HCT116 (cell line): ENCODE results near the gene LMBRD2. TPM values are rescaled to one million over a fixed set of nuclear protein-coding genes. Genes with fewer than 3 reads are reported as not detected.

ENCODE experiments used
- ATAC-seq: fragments of 200-7000 bp; cut with Tn5 transposase; 2 replicates; pipeline ENCODE4 v1.9.1; 2020; ENCODE audit warnings: mild to moderate bottlenecking, moderate library complexity
- BruUV-seq: library from RNA; stranded (reverse); fragments of 400-500 nt; replicated peaks from 2 replicates; lab custom pipeline; 2021; lab: Mats Ljungman, UMichigan
- CTCF ChIA-PET: fragments of 300-600 bp; sonication (Branson Sonifier 250); formaldehyde crosslinking; loops from one replicate; lab custom pipeline; 2021; ENCODE audit warnings: antibody characterized with exemption; lab: Charles Lee
- POLR2A ChIA-PET: fragments of 300-600, 350-600 bp; sonication (Branson Sonifier 250); formaldehyde crosslinking; loops from one replicate; lab custom pipeline; 2021; ENCODE audit warnings: antibody characterized with exemption; lab: Charles Lee
- RAD21 ChIA-PET, 2 experiments: fragments of 300-600 bp; sonication (Branson Sonifier 250); formaldehyde crosslinking; loops; one replicate each; lab custom pipeline; 2023; ENCODE audit warnings: low total read pairs in 2 of 2; ENCODE audit not compliant: uncharacterized antibody in 2 of 2, unreplicated experiment in 2 of 2, low non-redundant PET in 1 of 2; lab: Charles Lee
- DNase-seq: peaks from one replicate; pipeline ENCODE4 v3.0.0-alpha.2; 2010; ENCODE audit warnings: low read depth, low spot score
- H2AFZ ChIP-seq: fragments of 200-600 bp; shearing (Covaris generic), sonication (generic); 2 replicates; pipeline ENCODE4 v1.6.1; 2017; ENCODE audit warnings: low read depth, mixed run types, mixed read lengths, antibody characterized with exemption, low read length; ENCODE audit not compliant: poor library complexity, severe bottlenecking
- H3K27ac ChIP-seq: 2 replicates; pipeline ENCODE4 v1.5.1; 2012; ENCODE audit warnings: low read depth, low read length
- H3K27me3 ChIP-seq: fragments of 200-600 bp; sonication (generic); 2 replicates; pipeline ENCODE4 v1.6.1; 2016; ENCODE audit warnings: mixed run types, low read length, mixed read lengths; ENCODE audit not compliant: insufficient read depth
- H3K36me3 ChIP-seq, 2 experiments: fragments of 200-500 bp in 1 of 2; fragments of 200-600 bp in 1 of 2; sonication (Bioruptor generic) in 1 of 2; sonication (generic) in 1 of 2; 2 replicates each; pipeline versions ENCODE4 v1.5.1 to v1.6.1; 2014 to 2016; ENCODE audit warnings: low read length in 2 of 2, inconsistent platforms in 1 of 2, mixed read lengths in 1 of 2, mixed run types in 1 of 2; ENCODE audit not compliant: insufficient read depth in 2 of 2, control insufficient read depth in 1 of 2
- H3K4me1 ChIP-seq, 2 experiments: fragments of 200-600 bp in 1 of 2; sonication (generic) in 1 of 2; 2 replicates each; pipeline versions ENCODE4 v1.5.1 to v1.6.1; 2012 to 2017; ENCODE audit warnings: low read length in 2 of 2, inconsistent platforms in 1 of 2, mild to moderate bottlenecking in 1 of 2, mixed read lengths in 1 of 2, mixed run types in 1 of 2, moderate library complexity in 1 of 2; ENCODE audit not compliant: insufficient read depth in 2 of 2, control insufficient read depth in 1 of 2
- H3K4me2 ChIP-seq: fragments of 200-600 bp; sonication (generic); 2 replicates; pipeline ENCODE4 v1.6.1; 2017; ENCODE audit warnings: mixed run types, low read length, mixed read lengths
- H3K4me3 ChIP-seq, 2 experiments: fragments of 200-600 bp in 1 of 2; sonication (generic) in 1 of 2; replicated peaks in 1 of 2; 2 replicates each; pipeline ENCODE4 v1.5.1; 2011 to 2016; ENCODE audit warnings: low read length in 2 of 2, control low read depth in 1 of 2, low read depth in 1 of 2, mild to moderate bottlenecking in 1 of 2, mixed read lengths in 1 of 2, mixed run types in 1 of 2
- H3K79me2 ChIP-seq: fragments of 200-600 bp; sonication (generic); 2 replicates; pipeline ENCODE4 v1.6.1; 2017; ENCODE audit warnings: mild to moderate bottlenecking, mixed run types, low read length, moderate library complexity, mixed read lengths; ENCODE audit not compliant: insufficient read depth
- H3K9ac ChIP-seq: fragments of 200-600 bp; sonication (generic); 2 replicates; pipeline ENCODE4 v1.6.1; 2016; ENCODE audit warnings: low read length, mixed read lengths
- H3K9me2 ChIP-seq: fragments of 200-600 bp; sonication (generic), shearing (Covaris generic); 2 replicates; pipeline ENCODE4 v1.6.1; 2017; ENCODE audit warnings: mixed run types, mild to moderate bottlenecking, moderate library complexity; ENCODE audit not compliant: insufficient read depth
- H3K9me3 ChIP-seq, 2 experiments: fragments of 200-500 bp in 1 of 2; fragments of 200-600 bp in 1 of 2; sonication (Bioruptor generic) in 1 of 2; sonication (generic) in 1 of 2; 2 replicates each; pipeline ENCODE4 v1.6.1; 2014 to 2017; ENCODE audit warnings: low read length in 2 of 2, mixed read lengths in 2 of 2, inconsistent platforms in 1 of 2, low read depth in 1 of 2, mild to moderate bottlenecking in 1 of 2, mixed run types in 1 of 2, moderate library complexity in 1 of 2; ENCODE audit not compliant: control insufficient read depth in 1 of 2, insufficient read depth in 1 of 2
- H4K20me1 ChIP-seq: fragments of 200-600 bp; sonication (generic), shearing (Covaris generic); 2 replicates; pipeline ENCODE4 v1.6.1; 2017; ENCODE audit warnings: mixed run types, mild to moderate bottlenecking, moderate library complexity; ENCODE audit not compliant: insufficient read depth
- CBX3 ChIP-seq: IDR thresholded peaks from 2 replicates; pipeline ENCODE4 v1.6.1; 2012; ENCODE audit warnings: low read depth
- CEBPB ChIP-seq: IDR thresholded peaks from 2 replicates; pipeline ENCODE4 v1.6.1; 2012; ENCODE audit warnings: low read depth
- EZH2 ChIP-seq: fragments of 200-600 bp; sonication (generic); IDR thresholded peaks from 2 replicates; pipeline ENCODE4 v1.6.1; 2017; ENCODE audit warnings: antibody characterized with exemption, mixed run types
- EZH2phosphoT487 ChIP-seq: fragments of 200-600 bp; IDR thresholded peaks from 2 replicates; pipeline ENCODE4 v1.6.1; 2018; ENCODE audit warnings: antibody characterized with exemption, borderline replicate concordance
- JUND ChIP-seq: IDR thresholded peaks from 2 replicates; pipeline ENCODE4 v1.6.1; 2012
- POLR2A ChIP-seq: IDR thresholded peaks from 2 replicates; pipeline ENCODE4 v1.7.0; 2011; ENCODE audit warnings: borderline replicate concordance; ENCODE audit not compliant: insufficient read depth, insufficient read length; ENCODE audit errors: extremely low read depth
- POLR2AphosphoS5 ChIP-seq: IDR thresholded peaks from 2 replicates; pipeline ENCODE4 v1.6.1; 2011; ENCODE audit warnings: mild to moderate bottlenecking, low read depth, low read length, moderate library complexity
- RAD21 ChIP-seq: IDR thresholded peaks from 2 replicates; pipeline ENCODE4 v1.6.1; 2012; ENCODE audit warnings: low read depth, mild to moderate bottlenecking
- SIN3A ChIP-seq: IDR thresholded peaks from 2 replicates; pipeline ENCODE4 v1.6.1; 2012; ENCODE audit warnings: low read depth
- SP1 ChIP-seq: IDR thresholded peaks from 2 replicates; pipeline ENCODE4 v1.6.1; 2012; ENCODE audit warnings: low read depth
- SRF ChIP-seq: IDR thresholded peaks from 2 replicates; pipeline ENCODE4 v1.6.1; 2012; ENCODE audit warnings: low read depth
- TCF7L2 ChIP-seq: IDR thresholded peaks from 2 replicates; pipeline ENCODE4 v1.7.0; 2011; ENCODE audit warnings: borderline replicate concordance, inconsistent platforms; ENCODE audit not compliant: insufficient read depth, insufficient read length; ENCODE audit errors: extremely low read depth
- ZFX ChIP-seq: fragments of 450-650 bp; IDR thresholded peaks from 2 replicates; pipeline ENCODE4 v1.6.1; 2017
- ZNF274 ChIP-seq: fragments of 200-500 bp; sonication (Bioruptor generic); IDR thresholded peaks from 2 replicates; pipeline ENCODE4 v1.6.1; 2014; ENCODE audit warnings: mild to moderate bottlenecking, low read depth, low read length, inconsistent platforms
- intact Hi-C: fragments of 100-400 bp; cut with micrococcal nuclease; formaldehyde crosslinking; loops from 2 replicates; pipeline ENCODE4 v1.10.0; 2022
- total RNA-seq: library from RNA; stranded (reverse); gene quantifications from one replicate; pipeline ENCODE4 v1.2.1, GENCODE V29; 2021; ENCODE audit not compliant: unreplicated experiment
- TF ChIP-seq, protein P1 (sequence below): IDR thresholded peaks from 2 replicates; pipeline ENCODE4 v1.6.1; 2011; ENCODE audit warnings: mild to moderate bottlenecking, low read length, moderate library complexity; ENCODE audit not compliant: insufficient replicate concordance; ENCODE audit errors: extremely low read depth
- TF ChIP-seq, protein P2 (sequence below): IDR thresholded peaks from 2 replicates; pipeline ENCODE4 v1.6.1; 2012; ENCODE audit warnings: low read depth
- TF ChIP-seq, protein P3 (sequence below): IDR thresholded peaks from 2 replicates; pipeline ENCODE4 v1.6.1; 2012
- TF ChIP-seq, protein P4 (sequence below): IDR thresholded peaks from 2 replicates; pipeline ENCODE4 v1.6.1; 2012
- TF ChIP-seq, protein P5 (sequence below), 3 experiments: fragments of 200-600 bp in 1 of 3; sonication (generic) in 1 of 3; IDR thresholded peaks in 2 of 3; conservative IDR thresholded peaks in 1 of 3; 2 replicates each; pipeline ENCODE4 v1.5.1; 2012 to 2017; ENCODE audit warnings: low read depth in 2 of 3, low read length in 2 of 3, antibody characterized with exemption in 1 of 3, borderline replicate concordance in 1 of 3, control low read depth in 1 of 3, mild to moderate bottlenecking in 1 of 3, mixed read lengths in 1 of 3, mixed run types in 1 of 3, moderate library complexity in 1 of 3; ENCODE audit not compliant: insufficient read depth in 1 of 3

LMBRD2 gene
- total RNA-seq, 1 experiment from 2014 or later, result 1.1 TPM

DNA sequence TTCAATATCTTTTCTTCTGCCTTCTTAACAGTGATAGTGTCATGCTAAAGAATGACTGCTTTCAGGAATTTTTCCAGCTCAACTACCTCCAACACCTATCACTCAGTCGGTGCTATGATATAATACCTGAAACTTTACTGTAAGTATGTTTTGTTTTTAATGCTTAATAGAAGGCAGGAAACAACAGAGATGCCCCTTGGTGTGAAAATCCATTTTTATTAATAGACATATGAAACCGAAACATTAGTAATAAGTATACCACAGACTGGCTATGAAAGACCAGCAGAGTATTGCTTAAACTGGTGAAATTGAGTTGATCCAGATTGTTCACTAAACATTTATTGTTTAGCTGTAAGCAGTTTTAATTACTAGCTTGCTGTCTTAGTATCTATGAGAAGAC, 25.5 kb upstream of the LMBRD2 start:
- Histone ChIP-seq H3K27me3 (no peaks in the 10 kb centered on the region), H3K79me2 (no peaks in the 10 kb centered on the region), H3K4me1 (no peaks in the 10 kb centered on the region), H3K27ac (no peak overlapping the region), H4K20me1 (no peaks in the 10 kb centered on the region), H3K36me3 (peaks cover 21 to 35% of the 10 kb centered on the region in 2 experiments; a peak in 3 of 4 replicates), H3K4me3 (no peak overlapping the region), H2AFZ (no peak overlapping the region), H3K4me2 (no peak overlapping the region), H3K9me2 (no peaks in the 10 kb centered on the region), H3K9me3 (no peaks in the 10 kb centered on the region), H3K9ac (no peak overlapping the region)
- POLR2A ChIA-PET, result no interaction called here
- intact Hi-C loops, result loop anchor here (2.0 kb wide), 1 partner anchor 222 kb away; no protein-coding TSS in a partner anchor
- no peak for DNase-seq
- TF ChIP-seq CEBPB (no peak), SP1 (no peak), EZH2 (no peak), POLR2A (no peak), SRF (no peak), ZNF274 (no peak), RAD21 (no peak), EZH2phosphoT487 (no peak), JUND (no peak), SIN3A (no peak), ZFX (no peak), POLR2AphosphoS5 (no peak), CBX3 (no peak), TCF7L2 (no peak)
- TF ChIP-seq, protein P1, sequence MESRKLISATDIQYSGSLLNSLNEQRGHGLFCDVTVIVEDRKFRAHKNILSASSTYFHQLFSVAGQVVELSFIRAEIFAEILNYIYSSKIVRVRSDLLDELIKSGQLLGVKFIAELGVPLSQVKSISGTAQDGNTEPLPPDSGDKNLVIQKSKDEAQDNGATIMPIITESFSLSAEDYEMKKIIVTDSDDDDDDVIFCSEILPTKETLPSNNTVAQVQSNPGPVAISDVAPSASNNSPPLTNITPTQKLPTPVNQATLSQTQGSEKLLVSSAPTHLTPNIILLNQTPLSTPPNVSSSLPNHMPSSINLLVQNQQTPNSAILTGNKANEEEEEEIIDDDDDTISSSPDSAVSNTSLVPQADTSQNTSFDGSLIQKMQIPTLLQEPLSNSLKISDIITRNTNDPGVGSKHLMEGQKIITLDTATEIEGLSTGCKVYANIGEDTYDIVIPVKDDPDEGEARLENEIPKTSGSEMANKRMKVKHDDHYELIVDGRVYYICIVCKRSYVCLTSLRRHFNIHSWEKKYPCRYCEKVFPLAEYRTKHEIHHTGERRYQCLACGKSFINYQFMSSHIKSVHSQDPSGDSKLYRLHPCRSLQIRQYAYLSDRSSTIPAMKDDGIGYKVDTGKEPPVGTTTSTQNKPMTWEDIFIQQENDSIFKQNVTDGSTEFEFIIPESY, result no peak
- TF ChIP-seq, protein P2, sequence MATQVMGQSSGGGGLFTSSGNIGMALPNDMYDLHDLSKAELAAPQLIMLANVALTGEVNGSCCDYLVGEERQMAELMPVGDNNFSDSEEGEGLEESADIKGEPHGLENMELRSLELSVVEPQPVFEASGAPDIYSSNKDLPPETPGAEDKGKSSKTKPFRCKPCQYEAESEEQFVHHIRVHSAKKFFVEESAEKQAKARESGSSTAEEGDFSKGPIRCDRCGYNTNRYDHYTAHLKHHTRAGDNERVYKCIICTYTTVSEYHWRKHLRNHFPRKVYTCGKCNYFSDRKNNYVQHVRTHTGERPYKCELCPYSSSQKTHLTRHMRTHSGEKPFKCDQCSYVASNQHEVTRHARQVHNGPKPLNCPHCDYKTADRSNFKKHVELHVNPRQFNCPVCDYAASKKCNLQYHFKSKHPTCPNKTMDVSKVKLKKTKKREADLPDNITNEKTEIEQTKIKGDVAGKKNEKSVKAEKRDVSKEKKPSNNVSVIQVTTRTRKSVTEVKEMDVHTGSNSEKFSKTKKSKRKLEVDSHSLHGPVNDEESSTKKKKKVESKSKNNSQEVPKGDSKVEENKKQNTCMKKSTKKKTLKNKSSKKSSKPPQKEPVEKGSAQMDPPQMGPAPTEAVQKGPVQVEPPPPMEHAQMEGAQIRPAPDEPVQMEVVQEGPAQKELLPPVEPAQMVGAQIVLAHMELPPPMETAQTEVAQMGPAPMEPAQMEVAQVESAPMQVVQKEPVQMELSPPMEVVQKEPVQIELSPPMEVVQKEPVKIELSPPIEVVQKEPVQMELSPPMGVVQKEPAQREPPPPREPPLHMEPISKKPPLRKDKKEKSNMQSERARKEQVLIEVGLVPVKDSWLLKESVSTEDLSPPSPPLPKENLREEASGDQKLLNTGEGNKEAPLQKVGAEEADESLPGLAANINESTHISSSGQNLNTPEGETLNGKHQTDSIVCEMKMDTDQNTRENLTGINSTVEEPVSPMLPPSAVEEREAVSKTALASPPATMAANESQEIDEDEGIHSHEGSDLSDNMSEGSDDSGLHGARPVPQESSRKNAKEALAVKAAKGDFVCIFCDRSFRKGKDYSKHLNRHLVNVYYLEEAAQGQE, result no peak
- TF ChIP-seq, protein P3, sequence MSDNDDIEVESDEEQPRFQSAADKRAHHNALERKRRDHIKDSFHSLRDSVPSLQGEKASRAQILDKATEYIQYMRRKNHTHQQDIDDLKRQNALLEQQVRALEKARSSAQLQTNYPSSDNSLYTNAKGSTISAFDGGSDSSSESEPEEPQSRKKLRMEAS, result no peak
- TF ChIP-seq, protein P4, sequence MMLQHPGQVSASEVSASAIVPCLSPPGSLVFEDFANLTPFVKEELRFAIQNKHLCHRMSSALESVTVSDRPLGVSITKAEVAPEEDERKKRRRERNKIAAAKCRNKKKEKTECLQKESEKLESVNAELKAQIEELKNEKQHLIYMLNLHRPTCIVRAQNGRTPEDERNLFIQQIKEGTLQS, result no peak
- TF ChIP-seq, protein P5, sequence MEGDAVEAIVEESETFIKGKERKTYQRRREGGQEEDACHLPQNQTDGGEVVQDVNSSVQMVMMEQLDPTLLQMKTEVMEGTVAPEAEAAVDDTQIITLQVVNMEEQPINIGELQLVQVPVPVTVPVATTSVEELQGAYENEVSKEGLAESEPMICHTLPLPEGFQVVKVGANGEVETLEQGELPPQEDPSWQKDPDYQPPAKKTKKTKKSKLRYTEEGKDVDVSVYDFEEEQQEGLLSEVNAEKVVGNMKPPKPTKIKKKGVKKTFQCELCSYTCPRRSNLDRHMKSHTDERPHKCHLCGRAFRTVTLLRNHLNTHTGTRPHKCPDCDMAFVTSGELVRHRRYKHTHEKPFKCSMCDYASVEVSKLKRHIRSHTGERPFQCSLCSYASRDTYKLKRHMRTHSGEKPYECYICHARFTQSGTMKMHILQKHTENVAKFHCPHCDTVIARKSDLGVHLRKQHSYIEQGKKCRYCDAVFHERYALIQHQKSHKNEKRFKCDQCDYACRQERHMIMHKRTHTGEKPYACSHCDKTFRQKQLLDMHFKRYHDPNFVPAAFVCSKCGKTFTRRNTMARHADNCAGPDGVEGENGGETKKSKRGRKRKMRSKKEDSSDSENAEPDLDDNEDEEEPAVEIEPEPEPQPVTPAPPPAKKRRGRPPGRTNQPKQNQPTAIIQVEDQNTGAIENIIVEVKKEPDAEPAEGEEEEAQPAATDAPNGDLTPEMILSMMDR (IDR thresholded peaks at IDR 0.05 in 2 of 3, conservative IDR thresholded peaks at IDR 0.05 in 1 of 3; ENCODE audit: borderline replicate concordance in 1 of 3, insufficient read depth in 1 of 3, low read depth in 2 of 3, low read length in 2 of 3), result no peak
- RAD21 ChIA-PET, result no interaction called here
- CTCF ChIA-PET, result interaction anchor here (1.4 to 2.7 kb wide), 4 partner anchors 11 to 129 kb away, joined by 5 to 14 read pairs (median 8); partner anchors contain the start of gene NADK2
- no TSS peak for BruUV-seq
- no peak for ATAC-seq
